Renal cortical epithelial cell (primary cell): ENCODE data around the gene GATC. TPM values are rescaled to one million over a fixed set of nuclear protein-coding genes. Genes with fewer than 3 reads are reported as not detected.

Source experiments
- DNase-seq: peaks from one replicate; pipeline ENCODE4 v3.0.0-alpha.2; 2011; ENCODE audit warnings: low read depth
- total RNA-seq: library from RNA; depleted of rRNA; stranded (reverse); fragments of >200 nt; gene quantifications from 2 replicates; pipeline ENCODE4 v1.2.3, GENCODE V29; 2014

Gene GATC
- 30.9 and 32.0 TPM in 2 replicates for total RNA-seq

- DNase-seq: peak; percentile 44
Measured at GRCh38 chr12:120445911-120446843, at the start of gene GATC, which contains the start of gene TRIAP1. Gene GATC (plus strand): TSS chr12:120446444. CDS start chr12:120446481, 37 bp downstream. Gene TRIAP1 (minus strand): TSS chr12:120446384. CDS start chr12:120446372, 12 bp downstream.

GRCh38 chr12:120397824-120398540 lies 48.3 kb upstream of the GATC start:
- DNase-seq: no peak

- no peak for DNase-seq
Measured at GRCh38 chr12:120399531-120399930, 46.7 kb upstream of the GATC start.

GRCh38 chr12:120402217-120402616 lies 44.0 kb upstream of the GATC start:
- peak; percentile 52 for DNase-seq

GRCh38 chr12:120403869-120404268 lies 42.4 kb upstream of the GATC start:
- no peak for DNase-seq

- DNase-seq: no peak
Measured at GRCh38 chr12:120404271-120404670, 42.0 kb upstream of the GATC start.

GRCh38 chr12:120406069-120406468 lies 40.2 kb upstream of the GATC start:
- DNase-seq: no peak

- no peak for DNase-seq
Measured at GRCh38 chr12:120406553-120406952, 39.7 kb upstream of the GATC start.

- DNase-seq: no peak
Measured at GRCh38 chr12:120408771-120409170, 37.5 kb upstream of the GATC start.

- DNase-seq: no peak
Measured at GRCh38 chr12:120412421-120412820, 33.8 kb upstream of the GATC start.

- DNase-seq: no peak
Measured at GRCh38 chr12:120413901-120414695, 32.1 kb upstream of the GATC start.

GRCh38 chr12:120416490-120417216 lies 29.6 kb upstream of the GATC start:
- no peak for DNase-seq

GRCh38 chr12:120417917-120418580 lies 28.2 kb upstream of the GATC start:
- no peak for DNase-seq

- DNase-seq: no peak
Measured at GRCh38 chr12:120421701-120422100, 24.5 kb upstream of the GATC start.

- no peak for DNase-seq
Measured at GRCh38 chr12:120422892-120423456, 23.3 kb upstream of the GATC start.

GRCh38 chr12:120425797-120426196 lies 20.4 kb upstream of the GATC start:
- no peak for DNase-seq

- no peak for DNase-seq
Measured at GRCh38 chr12:120428597-120429229, 17.5 kb upstream of the GATC start.

- DNase-seq: no peak
Measured at GRCh38 chr12:120429368-120429767, 16.9 kb upstream of the GATC start.

GRCh38 chr12:120432772-120433525 lies 13.3 kb upstream of the GATC start:
- DNase-seq: no peak
